ENCODE data around the gene GAGE12E. TPM values are rescaled to one million over a fixed set of nuclear protein-coding genes. Genes with fewer than 3 reads are reported as not detected.
"Not testable (repeated sequence)": the region's sequence is repeated elsewhere in the genome, so short reads cannot be mapped to it uniquely, and the experiment has no call there.

Gene GAGE12E
- total RNA-seq = not detected

DNA sequence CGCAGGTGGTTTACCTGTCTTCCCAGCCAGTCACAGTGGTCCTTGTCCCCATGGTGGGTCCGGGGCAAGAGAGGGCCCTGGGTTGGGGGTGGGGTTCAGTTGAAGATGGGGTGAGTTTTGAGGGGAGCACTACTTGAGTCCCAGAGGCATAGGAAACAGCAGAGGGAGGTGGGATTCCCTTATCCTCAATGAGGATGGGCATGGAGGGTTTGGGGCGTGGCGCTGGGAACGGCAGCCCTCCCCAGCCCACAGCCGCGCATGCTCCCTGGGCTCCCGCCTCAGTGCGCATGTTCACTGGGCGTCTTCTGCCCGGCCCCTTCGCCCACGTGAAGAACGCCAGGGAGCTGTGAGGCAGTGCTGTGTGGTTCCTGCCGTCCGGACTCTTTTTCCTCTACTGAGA, at the start of gene GAGE12E:
TSS of gene GAGE12E (plus strand) at position 301 of the 400 bp plus-strand sequence. CDS start 1,155 bp downstream, outside the sequence.
- H3K36me3 Mint-ChIP-seq (ENCODE audit: low read depth); POLR2A ChIA-PET; H3K27ac Mint-ChIP-seq; H3K4me1 Mint-ChIP-seq; DNase-seq; H3K9me3 Mint-ChIP-seq; H3K27me3 Mint-ChIP-seq; CTCF ChIA-PET; H3K4me3 Mint-ChIP-seq: not testable (repeated sequence)

DNA sequence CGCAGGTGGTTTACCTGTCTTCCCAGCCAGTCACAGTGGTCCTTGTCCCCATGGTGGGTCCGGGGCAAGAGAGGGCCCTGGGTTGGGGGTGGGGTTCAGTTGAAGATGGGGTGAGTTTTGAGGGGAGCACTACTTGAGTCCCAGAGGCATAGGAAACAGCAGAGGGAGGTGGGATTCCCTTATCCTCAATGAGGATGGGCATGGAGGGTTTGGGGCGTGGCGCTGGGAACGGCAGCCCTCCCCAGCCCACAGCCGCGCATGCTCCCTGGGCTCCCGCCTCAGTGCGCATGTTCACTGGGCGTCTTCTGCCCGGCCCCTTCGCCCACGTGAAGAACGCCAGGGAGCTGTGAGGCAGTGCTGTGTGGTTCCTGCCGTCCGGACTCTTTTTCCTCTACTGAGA, 19.2 kb upstream of the GAGE12E start, which contains the start of gene GAGE12C:
TSS of gene GAGE12C (plus strand) at position 301 of the 400 bp plus-strand sequence. CDS start 1,155 bp downstream, outside the sequence.
- H3K27me3 Mint-ChIP-seq; DNase-seq; H3K4me1 Mint-ChIP-seq; H3K36me3 Mint-ChIP-seq (ENCODE audit: low read depth); POLR2A ChIA-PET; H3K9me3 Mint-ChIP-seq; H3K4me3 Mint-ChIP-seq; CTCF ChIA-PET; H3K27ac Mint-ChIP-seq: not testable (repeated sequence)

GRCh38 chrX:49541433-49541832, 9.7 kb upstream of the GAGE12E start, which contains the start of gene GAGE12D:
TSS of gene GAGE12D (plus strand) at chrX:49541733. CDS start at chrX:49542888, 1,155 bp downstream.
- H3K9me3 Mint-ChIP-seq = not testable (repeated sequence)

GRCh38 chrX:49560542-49560941, 9.5 kb downstream of the GAGE12E start, which contains the start of gene GAGE12F:
TSS of gene GAGE12F (plus strand) at chrX:49560842. CDS start at chrX:49561997, 1,155 bp downstream.
- CTCF ChIA-PET; H3K27me3 Mint-ChIP-seq; DNase-seq; POLR2A ChIA-PET; H3K4me3 Mint-ChIP-seq; H3K4me1 Mint-ChIP-seq; H3K9me3 Mint-ChIP-seq; H3K36me3 Mint-ChIP-seq (ENCODE audit: low read depth); H3K27ac Mint-ChIP-seq: not testable (repeated sequence)

More at GRCh38 chrX:49541433-49541832, 9.7 kb upstream of the GAGE12E start, which contains the start of gene GAGE12D:
- POLR2A ChIA-PET; H3K4me3 Mint-ChIP-seq; CTCF ChIA-PET; H3K27me3 Mint-ChIP-seq; H3K27ac Mint-ChIP-seq; DNase-seq; H3K4me1 Mint-ChIP-seq; H3K36me3 Mint-ChIP-seq (ENCODE audit: low read depth): not testable (repeated sequence)

- H3K27ac Mint-ChIP-seq; H3K9me3 Mint-ChIP-seq; H3K4me3 Mint-ChIP-seq; H3K27me3 Mint-ChIP-seq; H3K36me3 Mint-ChIP-seq (ENCODE audit: low read depth); CTCF ChIA-PET; DNase-seq; POLR2A ChIA-PET; H3K4me1 Mint-ChIP-seq: not testable (repeated sequence)
Observed at GRCh38 chrX:49568728-49569127, 17.6 kb downstream of the GAGE12E start.

- POLR2A ChIA-PET; H3K9me3 Mint-ChIP-seq; H3K36me3 Mint-ChIP-seq (ENCODE audit: low read depth); H3K27ac Mint-ChIP-seq; H3K27me3 Mint-ChIP-seq; H3K4me1 Mint-ChIP-seq; DNase-seq; CTCF ChIA-PET; H3K4me3 Mint-ChIP-seq: not testable (repeated sequence)
Observed at GRCh38 chrX:49569152-49569551, 18.1 kb downstream of the GAGE12E start.

DNA sequence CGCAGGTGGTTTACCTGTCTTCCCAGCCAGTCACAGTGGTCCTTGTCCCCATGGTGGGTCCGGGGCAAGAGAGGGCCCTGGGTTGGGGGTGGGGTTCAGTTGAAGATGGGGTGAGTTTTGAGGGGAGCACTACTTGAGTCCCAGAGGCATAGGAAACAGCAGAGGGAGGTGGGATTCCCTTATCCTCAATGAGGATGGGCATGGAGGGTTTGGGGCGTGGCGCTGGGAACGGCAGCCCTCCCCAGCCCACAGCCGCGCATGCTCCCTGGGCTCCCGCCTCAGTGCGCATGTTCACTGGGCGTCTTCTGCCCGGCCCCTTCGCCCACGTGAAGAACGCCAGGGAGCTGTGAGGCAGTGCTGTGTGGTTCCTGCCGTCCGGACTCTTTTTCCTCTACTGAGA, 19.0 kb downstream of the GAGE12E start, which contains the start of gene GAGE12G:
TSS of gene GAGE12G (plus strand) at position 301 of the 400 bp plus-strand sequence. CDS start 1,155 bp downstream, outside the sequence.
- H3K9me3 Mint-ChIP-seq; H3K4me3 Mint-ChIP-seq; H3K4me1 Mint-ChIP-seq; POLR2A ChIA-PET; CTCF ChIA-PET; H3K27ac Mint-ChIP-seq; DNase-seq; H3K27me3 Mint-ChIP-seq; H3K36me3 Mint-ChIP-seq (ENCODE audit: low read depth): not testable (repeated sequence)

DNA sequence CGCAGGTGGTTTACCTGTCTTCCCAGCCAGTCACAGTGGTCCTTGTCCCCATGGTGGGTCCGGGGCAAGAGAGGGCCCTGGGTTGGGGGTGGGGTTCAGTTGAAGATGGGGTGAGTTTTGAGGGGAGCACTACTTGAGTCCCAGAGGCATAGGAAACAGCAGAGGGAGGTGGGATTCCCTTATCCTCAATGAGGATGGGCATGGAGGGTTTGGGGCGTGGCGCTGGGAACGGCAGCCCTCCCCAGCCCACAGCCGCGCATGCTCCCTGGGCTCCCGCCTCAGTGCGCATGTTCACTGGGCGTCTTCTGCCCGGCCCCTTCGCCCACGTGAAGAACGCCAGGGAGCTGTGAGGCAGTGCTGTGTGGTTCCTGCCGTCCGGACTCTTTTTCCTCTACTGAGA, 28.6 kb downstream of the GAGE12E start, which contains the start of gene GAGE12H:
TSS of gene GAGE12H (plus strand) at position 301 of the 400 bp plus-strand sequence. CDS start 1,155 bp downstream, outside the sequence.
- DNase-seq; H3K27me3 Mint-ChIP-seq; POLR2A ChIA-PET; CTCF ChIA-PET; H3K9me3 Mint-ChIP-seq; H3K4me3 Mint-ChIP-seq; H3K4me1 Mint-ChIP-seq; H3K36me3 Mint-ChIP-seq (ENCODE audit: low read depth); H3K27ac Mint-ChIP-seq: not testable (repeated sequence)

- H3K9me3 Mint-ChIP-seq; H3K36me3 Mint-ChIP-seq (ENCODE audit: low read depth); H3K4me1 Mint-ChIP-seq: not testable (repeated sequence)
Observed at GRCh38 chrX:49589196-49589595, 38.1 kb downstream of the GAGE12E start, which contains the start of gene GAGE2A. TSS of gene GAGE2A (plus strand) at chrX:49589496. CDS start at chrX:49590651, 1,155 bp downstream.

GRCh38 chrX:49589769-49590478, 38.8 kb downstream of the GAGE12E start:
- H3K4me1 Mint-ChIP-seq; H3K36me3 Mint-ChIP-seq (ENCODE audit: low read depth); H3K9me3 Mint-ChIP-seq; DNase-seq; CTCF ChIA-PET; H3K27me3 Mint-ChIP-seq; POLR2A ChIA-PET; H3K4me3 Mint-ChIP-seq; H3K27ac Mint-ChIP-seq: not testable (repeated sequence)

More at GRCh38 chrX:49589196-49589595, 38.1 kb downstream of the GAGE12E start, which contains the start of gene GAGE2A:
- H3K27ac Mint-ChIP-seq, POLR2A ChIA-PET, H3K27me3 Mint-ChIP-seq, CTCF ChIA-PET, H3K4me3 Mint-ChIP-seq, DNase-seq: not testable (repeated sequence)

DNA sequence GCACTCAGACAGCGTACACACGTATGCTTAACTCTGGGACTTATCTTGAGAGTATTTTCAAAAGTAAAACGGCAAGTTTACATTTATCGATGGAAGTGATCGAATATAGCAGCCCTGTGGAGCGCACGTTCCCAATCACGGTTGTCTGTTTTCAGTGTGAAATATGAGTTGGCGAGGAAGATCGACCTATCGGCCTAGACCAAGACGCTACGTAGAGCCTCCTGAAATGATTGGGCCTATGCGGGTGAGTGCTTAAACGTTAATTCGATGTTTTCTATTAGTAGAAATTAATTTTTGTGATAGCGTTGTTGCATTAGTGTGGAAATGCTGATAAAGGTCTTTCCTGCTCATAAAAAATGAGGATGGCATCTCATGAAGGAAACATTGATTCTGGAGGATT, 39.4 kb downstream of the GAGE12E start:
- POLR2A ChIA-PET; H3K27ac Mint-ChIP-seq; H3K4me3 Mint-ChIP-seq; H3K27me3 Mint-ChIP-seq; CTCF ChIA-PET; H3K36me3 Mint-ChIP-seq (ENCODE audit: low read depth); DNase-seq; H3K9me3 Mint-ChIP-seq; H3K4me1 Mint-ChIP-seq: not testable (repeated sequence)

DNA sequence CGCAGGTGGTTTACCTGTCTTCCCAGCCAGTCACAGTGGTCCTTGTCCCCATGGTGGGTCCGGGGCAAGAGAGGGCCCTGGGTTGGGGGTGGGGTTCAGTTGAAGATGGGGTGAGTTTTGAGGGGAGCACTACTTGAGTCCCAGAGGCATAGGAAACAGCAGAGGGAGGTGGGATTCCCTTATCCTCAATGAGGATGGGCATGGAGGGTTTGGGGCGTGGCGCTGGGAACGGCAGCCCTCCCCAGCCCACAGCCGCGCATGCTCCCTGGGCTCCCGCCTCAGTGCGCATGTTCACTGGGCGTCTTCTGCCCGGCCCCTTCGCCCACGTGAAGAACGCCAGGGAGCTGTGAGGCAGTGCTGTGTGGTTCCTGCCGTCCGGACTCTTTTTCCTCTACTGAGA, 47.6 kb downstream of the GAGE12E start, which contains the start of gene GAGE1:
TSS of gene GAGE1 (plus strand) at position 301 of the 400 bp plus-strand sequence. CDS start 1,155 bp downstream, outside the sequence.
- H3K4me1 Mint-ChIP-seq; H3K9me3 Mint-ChIP-seq; CTCF ChIA-PET; H3K27ac Mint-ChIP-seq; H3K36me3 Mint-ChIP-seq (ENCODE audit: low read depth); DNase-seq; H3K27me3 Mint-ChIP-seq; H3K4me3 Mint-ChIP-seq; POLR2A ChIA-PET: not testable (repeated sequence)

Measured in activated CD4-positive, alpha-beta T cell treated with anti-CD3 and anti-CD28 coated beads, Interleukin-2, amount 10 ng/mL, durations not matched to agents 7 days and 5 days (primary cell).